Fibroblast of lung (primary cell): Measurements from ENCODE around the gene KRT38. TPM values are rescaled to one million over a fixed set of nuclear protein-coding genes. Genes with fewer than 3 reads are reported as not detected.
A peak's percentile ranks its signal among the peaks of the same experiment; 100 is the strongest.

ENCODE experiments used
- DNase-seq, 2 donors: peaks; one replicate each; pipeline versions ENCODE4 v3.0.0 to v3.0.0-alpha.2; 2010; ENCODE audit warnings: low read depth in 2 of 2
- H2AFZ ChIP-seq: 2 replicates; pipeline ENCODE4 v1.5.1; 2012; ENCODE audit warnings: low read length, control low read depth, inconsistent platforms
- H3K27ac ChIP-seq: 2 replicates; pipeline ENCODE4 v1.5.1; 2011; ENCODE audit warnings: low read length, control low read depth; ENCODE audit not compliant: insufficient read depth
- H3K27me3 ChIP-seq: 2 replicates; pipeline ENCODE4 v1.5.1; 2011; ENCODE audit warnings: mild to moderate bottlenecking, low read length; ENCODE audit not compliant: control insufficient read depth, insufficient read depth
- H3K36me3 ChIP-seq: 2 replicates; pipeline ENCODE4 v1.5.1; 2011; ENCODE audit warnings: low read length; ENCODE audit not compliant: control insufficient read depth, insufficient read depth
- H3K4me1 ChIP-seq: 2 replicates; pipeline ENCODE4 v1.5.1; 2011; ENCODE audit warnings: low read length; ENCODE audit not compliant: control insufficient read depth, insufficient read depth; ENCODE audit errors: extremely low read depth
- H3K4me2 ChIP-seq: 2 replicates; pipeline ENCODE4 v1.5.1; 2011; ENCODE audit warnings: low read length, control low read depth; ENCODE audit not compliant: insufficient read depth; ENCODE audit errors: extremely low read depth
- H3K4me3 ChIP-seq, 4 experiments: fragments of 200-600 bp in 1 of 4; sonication (generic) in 1 of 4; replicated peaks in 1 of 4; 2 replicates each; pipeline ENCODE4 v1.5.1; 2011 to 2016; ENCODE audit warnings: low read length in 4 of 4, low read depth in 3 of 4, mild to moderate bottlenecking in 3 of 4, control low read depth in 2 of 4, inconsistent platforms in 1 of 4, mixed read lengths in 1 of 4; ENCODE audit not compliant: insufficient read depth in 1 of 4; ENCODE audit errors: control extremely low read depth in 1 of 4
- H3K79me2 ChIP-seq: 2 replicates; pipeline ENCODE4 v1.5.1; 2012; ENCODE audit warnings: mild to moderate bottlenecking, low read length, inconsistent platforms; ENCODE audit not compliant: control insufficient read depth, insufficient read depth
- H3K9ac ChIP-seq: 2 replicates; pipeline ENCODE4 v1.5.1; 2011; ENCODE audit warnings: mild to moderate bottlenecking, low read length, control low read depth; ENCODE audit not compliant: insufficient read depth
- H3K9me3 ChIP-seq: 2 replicates; pipeline ENCODE4 v1.5.1; 2012; ENCODE audit warnings: low read depth, low read length; ENCODE audit not compliant: control insufficient read depth, insufficient read depth
- H4K20me1 ChIP-seq: 2 replicates; pipeline ENCODE4 v1.5.1; 2011; ENCODE audit warnings: low read length; ENCODE audit not compliant: control insufficient read depth, insufficient read depth; ENCODE audit errors: extremely low read depth
- CTCF ChIP-seq, 2 donors: IDR thresholded peaks in 1 of 2; conservative IDR thresholded peaks in 1 of 2; 1 replicate in 1 of 2; 2 replicates in 1 of 2; pipeline ENCODE4 v1.5.1; 2011 to 2012; ENCODE audit warnings: low read length in 2 of 2, control low read depth in 1 of 2, inconsistent platforms in 1 of 2, low read depth in 1 of 2, mild to moderate bottlenecking in 1 of 2
- EZH2 ChIP-seq: IDR thresholded peaks from 2 replicates; pipeline ENCODE4 v1.5.1; 2012; ENCODE audit warnings: low read length, control low read depth, mild to moderate bottlenecking; ENCODE audit errors: missing control alignments
- polyA plus RNA-seq, 2 donors: library from polyadenylated mRNA; depleted of rRNA in 1 of 2; stranded (reverse) in 1 of 2; unstranded in 1 of 2; fragments of >200 nt; gene quantifications; 2 replicates each; pipeline ENCODE4 v1.2.1, GENCODE V29; 2011 to 2012; ENCODE audit warnings: missing spikeins in 1 of 2
- total RNA-seq: library from RNA; depleted of rRNA; stranded (reverse); fragments of >200 nt; gene quantifications from 2 replicates; pipeline ENCODE4 v1.2.1, GENCODE V29; 2014

KRT38 gene
- total and polyA plus RNA-seq, 2 donors (not counting 1 experiment from before 2014, with no cell fraction given) = under 0.01 to 0.02 TPM

- Histone ChIP-seq H4K20me1 (no peaks in the 10 kb centered on the region), H3K9me3 (no peaks in the 10 kb centered on the region), H3K79me2 (no peaks in the 10 kb centered on the region), H2AFZ (no peak overlapping the region), H3K27me3 (no peaks in the 10 kb centered on the region), H3K4me3 (no peak overlapping the region), H3K27ac (no peak overlapping the region), H3K9ac (no peak overlapping the region), H3K4me2 (peak overlapping the region; percentile 36), H3K36me3 (no peaks in the 10 kb centered on the region), H3K4me1 (peaks cover 9% of the 10 kb centered on the region)
- no peak for TF ChIP-seq CTCF (conservative IDR thresholded peaks at IDR 0.05 in 1 of 2, IDR thresholded peaks at IDR 0.05 in 1 of 2; ENCODE audit: low read depth in 1 of 2, low read length in 2 of 2)
- TF ChIP-seq EZH2 = no peak
- peak; percentile 90 to 99 for DNase-seq
Observed at GRCh38 chr17:41404024-41404671, 36.6 kb downstream of the KRT38 start.

DNA sequence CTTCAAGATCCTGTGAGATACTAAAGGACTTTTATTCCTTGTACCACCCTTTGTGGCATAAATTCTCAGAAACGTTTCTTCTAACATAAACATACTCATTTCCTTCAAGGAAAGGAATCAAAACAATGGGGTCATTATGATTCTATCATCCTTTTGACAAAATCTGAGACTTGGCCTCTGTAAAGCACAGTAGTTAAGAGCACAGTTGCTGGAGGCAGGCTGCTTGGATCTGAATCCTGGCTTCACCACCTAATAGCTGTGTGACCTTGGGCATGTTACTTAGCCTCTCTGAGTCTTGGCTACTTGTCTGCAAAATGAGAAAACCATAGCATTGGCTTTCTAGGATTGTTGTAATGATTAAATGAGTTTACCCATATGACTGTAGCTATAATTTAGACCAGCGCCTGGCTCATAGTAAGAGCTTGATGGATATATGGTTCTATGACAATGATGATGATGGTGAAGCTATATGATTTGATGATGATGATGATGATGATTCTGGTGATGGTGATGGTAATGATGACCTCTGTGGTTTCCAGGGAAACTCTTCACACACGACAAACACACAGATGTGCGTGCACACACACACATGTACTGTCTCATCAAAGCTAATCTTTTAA, 37.3 kb downstream of the KRT38 start:
- Histone ChIP-seq H3K9me3 (no peaks in the 10 kb centered on the region), H3K4me3 (no peak overlapping the region), H2AFZ (no peak overlapping the region), H3K36me3 (no peaks in the 10 kb centered on the region), H3K27ac (no peak overlapping the region), H3K79me2 (no peaks in the 10 kb centered on the region), H3K4me1 (peaks cover 9% of the 10 kb centered on the region), H3K4me2 (no peak overlapping the region), H4K20me1 (no peaks in the 10 kb centered on the region), H3K9ac (no peak overlapping the region), H3K27me3 (no peaks in the 10 kb centered on the region)
- TF ChIP-seq CTCF (conservative IDR thresholded peaks at IDR 0.05 in 1 of 2, IDR thresholded peaks at IDR 0.05 in 1 of 2; ENCODE audit: low read depth in 1 of 2, low read length in 2 of 2) (no peak), EZH2 (no peak)
- peak; percentile 4 to 17 for DNase-seq

DNA sequence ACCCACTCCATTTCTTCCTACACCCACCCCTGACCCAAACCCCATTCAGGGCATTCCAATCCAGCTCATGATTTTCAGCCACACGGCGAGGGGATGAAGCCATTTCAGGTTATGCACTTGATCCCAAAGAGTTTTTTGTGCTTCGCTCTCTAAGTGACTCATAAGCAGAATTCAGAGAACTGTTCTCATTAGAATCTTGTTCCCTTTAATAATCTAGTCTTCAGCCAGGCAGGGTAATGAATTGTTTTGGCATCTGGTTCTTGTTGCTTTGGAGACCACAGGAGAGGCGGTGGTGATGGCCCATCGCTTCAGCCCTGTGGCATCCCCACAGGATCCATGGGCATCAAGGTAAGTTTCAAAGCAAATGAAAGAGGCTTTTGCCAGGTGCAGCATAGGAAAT, 38.6 kb downstream of the KRT38 start:
- Histone ChIP-seq H3K27me3 (no peaks in the 10 kb centered on the region), H3K4me1 (peaks cover 9% of the 10 kb centered on the region), H2AFZ (no peak overlapping the region), H3K79me2 (no peaks in the 10 kb centered on the region), H3K9me3 (no peaks in the 10 kb centered on the region), H3K4me2 (no peak overlapping the region), H3K4me3 (no peak overlapping the region), H3K36me3 (no peaks in the 10 kb centered on the region), H4K20me1 (no peaks in the 10 kb centered on the region), H3K9ac (no peak overlapping the region), H3K27ac (no peak overlapping the region)
- peak in 1 of 2 donors; percentile 81 for DNase-seq
- TF ChIP-seq EZH2 (no peak), CTCF (conservative IDR thresholded peaks at IDR 0.05 in 1 of 2, IDR thresholded peaks at IDR 0.05 in 1 of 2; ENCODE audit: low read depth in 1 of 2, low read length in 2 of 2) (no peak)
